WTC11 (cell line): ENCODE data around the gene MAPKAPK3. TPM values are rescaled to one million over a fixed set of nuclear protein-coding genes. Genes with fewer than 3 reads are reported as not detected.

Source experiments
- ATAC-seq: fragments of 200-7000 bp; cut with Tn5 transposase; 2 replicates; pipeline ENCODE4 v1.10.0; 2021; ENCODE audit warnings: mild to moderate bottlenecking, moderate library complexity
- CTCF ChIA-PET: fragments of 300-600 bp; sonication (Branson Sonifier 250); formaldehyde crosslinking; loops from one replicate; lab custom pipeline; 2021; ENCODE audit warnings: antibody characterized with exemption; lab: Charles Lee
- POLR2A ChIA-PET: fragments of 350-600 bp; sonication (Branson Sonifier 250); formaldehyde crosslinking; loops from one replicate; lab custom pipeline; 2021; ENCODE audit warnings: antibody characterized with exemption; lab: Charles Lee
- DNase-seq: peaks from one replicate; pipeline ENCODE4 v3.0.0; 2021; ENCODE audit warnings: low spot score
- H3K27ac Mint-ChIP-seq: 2 replicates; pipeline ENCODE4 v1.8.0; 2021; ENCODE audit warnings: mixed read lengths
- H3K27me3 Mint-ChIP-seq: 2 replicates; pipeline ENCODE4 v1.8.0; 2021; ENCODE audit warnings: low read depth, mild to moderate bottlenecking, moderate library complexity, mixed read lengths
- H3K36me3 Mint-ChIP-seq: 2 replicates; pipeline ENCODE4 v1.8.0; 2021; ENCODE audit warnings: mixed read lengths
- H3K4me1 Mint-ChIP-seq: 2 replicates; pipeline ENCODE4 v1.8.0; 2022; ENCODE audit warnings: mixed read lengths
- H3K4me3 Mint-ChIP-seq: 2 replicates; pipeline ENCODE4 v1.8.0; 2021; ENCODE audit warnings: mild to moderate bottlenecking, moderate library complexity, mixed read lengths
- H3K9me3 Mint-ChIP-seq: 2 replicates; pipeline ENCODE4 v1.8.0; 2021; ENCODE audit warnings: mixed read lengths
- CREM ChIP-seq: sonication (generic); formaldehyde crosslinking; IDR thresholded peaks from 2 replicates; pipeline ENCODE4 v1.8.1; 2022; ENCODE audit warnings: mild to moderate bottlenecking, missing genetic modification reagents, moderate library complexity
- ELF4 ChIP-seq: sonication (generic); formaldehyde crosslinking; IDR thresholded peaks from 2 replicates; pipeline ENCODE4 v1.8.1; 2022; ENCODE audit warnings: low read depth, mild to moderate bottlenecking, moderate library complexity, missing genetic modification reagents
- ERG ChIP-seq: fragments of 250-450 bp; sonication (Bioruptor Pico); IDR thresholded peaks from 2 replicates; pipeline ENCODE4 v1.8.0; 2021; ENCODE audit warnings: mild to moderate bottlenecking
- ESRRA ChIP-seq: sonication (generic); formaldehyde crosslinking; IDR thresholded peaks from 2 replicates; pipeline ENCODE4 v1.8.1; 2022; ENCODE audit warnings: mild to moderate bottlenecking, missing genetic modification reagents, borderline replicate concordance
- FOXK1 ChIP-seq: sonication (generic); formaldehyde crosslinking; IDR thresholded peaks from 2 replicates; pipeline ENCODE4 v1.8.0; 2022; ENCODE audit warnings: mild to moderate bottlenecking, moderate library complexity, missing genetic modification reagents
- GABPB1 ChIP-seq: sonication (generic); formaldehyde crosslinking; IDR thresholded peaks from 2 replicates; pipeline ENCODE4 v1.8.1; 2023; ENCODE audit warnings: mild to moderate bottlenecking, missing genetic modification reagents
- GTF2I ChIP-seq: fragments of 250-450 bp; sonication (Bioruptor Pico); conservative IDR thresholded peaks from 2 replicates; pipeline ENCODE4 v1.4.0; 2021; ENCODE audit warnings: mild to moderate bottlenecking
- KAT7 ChIP-seq: sonication (generic); formaldehyde crosslinking; IDR thresholded peaks from 2 replicates; pipeline ENCODE4 v1.8.1; 2023; ENCODE audit warnings: missing genetic modification reagents, mild to moderate bottlenecking, borderline replicate concordance
- NFE2L1 ChIP-seq: sonication (generic); formaldehyde crosslinking; IDR thresholded peaks from 2 replicates; pipeline ENCODE4 v1.8.1; 2023; ENCODE audit warnings: missing genetic modification reagents
- NR2C2 ChIP-seq: sonication (generic); formaldehyde crosslinking; IDR thresholded peaks from 2 replicates; pipeline ENCODE4 v1.8.0; 2022; ENCODE audit warnings: mild to moderate bottlenecking, missing genetic modification reagents
- RORB ChIP-seq: fragments of 250-450 bp; sonication (Bioruptor Pico); IDR thresholded peaks from 2 replicates; pipeline ENCODE4 v1.9.0; 2021; ENCODE audit warnings: mild to moderate bottlenecking
- TCF7 ChIP-seq: sonication (generic); formaldehyde crosslinking; IDR thresholded peaks from 2 replicates; pipeline ENCODE4 v1.8.0; 2022; ENCODE audit warnings: mild to moderate bottlenecking, low read depth, missing genetic modification reagents, moderate library complexity
- TEAD4 ChIP-seq: sonication (generic); formaldehyde crosslinking; IDR thresholded peaks from 2 replicates; pipeline ENCODE4 v1.8.0; 2022; ENCODE audit warnings: mild to moderate bottlenecking, missing genetic modification reagents
- ZNF121 ChIP-seq: sonication (generic); formaldehyde crosslinking; IDR thresholded peaks from 2 replicates; pipeline ENCODE4 v1.8.0; 2023; ENCODE audit warnings: missing genetic modification reagents
- ZNF138 ChIP-seq: sonication (generic); formaldehyde crosslinking; conservative IDR thresholded peaks from 2 replicates; pipeline ENCODE4 v1.8.1; 2022; ENCODE audit warnings: mild to moderate bottlenecking, moderate library complexity, missing genetic modification reagents
- ZNF219 ChIP-seq: sonication (generic); formaldehyde crosslinking; IDR thresholded peaks from 2 replicates; pipeline ENCODE4 v1.8.0; 2023; ENCODE audit warnings: missing genetic modification reagents, mild to moderate bottlenecking, borderline replicate concordance
- ZNF423 ChIP-seq: fragments of 250-450 bp; sonication (Bioruptor Pico); IDR thresholded peaks from 2 replicates; pipeline ENCODE4 v2.1.2; 2022; ENCODE audit warnings: mild to moderate bottlenecking, moderate library complexity
- total RNA-seq: library from RNA; stranded (reverse); gene quantifications from 3 replicates; pipeline ENCODE4 v1.2.3, GENCODE V29; 2021
- TF ChIP-seq, protein P1 (sequence below): fragments of 200-600 bp; IDR thresholded peaks from 2 replicates; pipeline ENCODE4 v1.8.0; 2022; ENCODE audit warnings: antibody characterized with exemption
- TF ChIP-seq, protein P2 (sequence below): sonication (generic); formaldehyde crosslinking; IDR thresholded peaks from 2 replicates; pipeline ENCODE4 v1.8.0; 2022; ENCODE audit warnings: mild to moderate bottlenecking, missing genetic modification reagents
- TF ChIP-seq, protein P3 (sequence below): sonication (generic); formaldehyde crosslinking; IDR thresholded peaks from 2 replicates; pipeline ENCODE4 v1.8.1; 2022; ENCODE audit warnings: missing genetic modification reagents, borderline replicate concordance
- TF ChIP-seq, protein P4 (sequence below): sonication (generic); formaldehyde crosslinking; IDR thresholded peaks from 2 replicates; pipeline ENCODE4 v1.8.0; 2022; ENCODE audit warnings: mild to moderate bottlenecking, missing genetic modification reagents
- TF ChIP-seq, protein P5 (sequence below): sonication (generic); formaldehyde crosslinking; IDR thresholded peaks from 2 replicates; pipeline ENCODE4 v1.8.0; 2023; ENCODE audit warnings: missing genetic modification reagents, mild to moderate bottlenecking, borderline replicate concordance

MAPKAPK3 gene
- total RNA-seq, 1 experiment from 2014 or later: 60.2 TPM

- DNase-seq (no peak), ATAC-seq (no peak)
- CTCF ChIA-PET: interaction anchor here (1.3 to 1.4 kb wide), 2 partner anchors 30 to 34 kb away, joined by 3 to 4 read pairs; partner anchors contain the start of gene CISH
- Mint-ChIP-seq H3K4me3 (no peak overlapping the region), H3K36me3 (peaks cover 15% of the 10 kb centered on the region), H3K9me3 (no peaks in the 10 kb centered on the region), H3K27ac (no peak overlapping the region), H3K27me3 (no peaks in the 10 kb centered on the region), H3K4me1 (peaks cover 26% of the 10 kb centered on the region)
- TF ChIP-seq ZNF423 (CRISPR knock-in tag): no peak
- TF ChIP-seq NFE2L1 (CRISPR knock-in tag): no peak
- TF ChIP-seq ZNF138 (CRISPR knock-in tag): no peak
- TF ChIP-seq, protein P1, sequence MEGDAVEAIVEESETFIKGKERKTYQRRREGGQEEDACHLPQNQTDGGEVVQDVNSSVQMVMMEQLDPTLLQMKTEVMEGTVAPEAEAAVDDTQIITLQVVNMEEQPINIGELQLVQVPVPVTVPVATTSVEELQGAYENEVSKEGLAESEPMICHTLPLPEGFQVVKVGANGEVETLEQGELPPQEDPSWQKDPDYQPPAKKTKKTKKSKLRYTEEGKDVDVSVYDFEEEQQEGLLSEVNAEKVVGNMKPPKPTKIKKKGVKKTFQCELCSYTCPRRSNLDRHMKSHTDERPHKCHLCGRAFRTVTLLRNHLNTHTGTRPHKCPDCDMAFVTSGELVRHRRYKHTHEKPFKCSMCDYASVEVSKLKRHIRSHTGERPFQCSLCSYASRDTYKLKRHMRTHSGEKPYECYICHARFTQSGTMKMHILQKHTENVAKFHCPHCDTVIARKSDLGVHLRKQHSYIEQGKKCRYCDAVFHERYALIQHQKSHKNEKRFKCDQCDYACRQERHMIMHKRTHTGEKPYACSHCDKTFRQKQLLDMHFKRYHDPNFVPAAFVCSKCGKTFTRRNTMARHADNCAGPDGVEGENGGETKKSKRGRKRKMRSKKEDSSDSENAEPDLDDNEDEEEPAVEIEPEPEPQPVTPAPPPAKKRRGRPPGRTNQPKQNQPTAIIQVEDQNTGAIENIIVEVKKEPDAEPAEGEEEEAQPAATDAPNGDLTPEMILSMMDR: no peak
- no peak for TF ChIP-seq ESRRA (CRISPR knock-in tag)
- TF ChIP-seq, protein P2, sequence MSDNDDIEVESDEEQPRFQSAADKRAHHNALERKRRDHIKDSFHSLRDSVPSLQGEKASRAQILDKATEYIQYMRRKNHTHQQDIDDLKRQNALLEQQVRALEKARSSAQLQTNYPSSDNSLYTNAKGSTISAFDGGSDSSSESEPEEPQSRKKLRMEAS (CRISPR knock-in tag): no peak
- no peak for TF ChIP-seq ERG (CRISPR knock-in tag)
- POLR2A ChIA-PET: no interaction called here
Measured at GRCh38 chr3:50645378-50645777, 28.4 kb downstream of the MAPKAPK3 start.

GRCh38 chr3:50648313-50648712, 31.4 kb downstream of the MAPKAPK3 start:
- peaks cover 26% of the 10 kb centered on the region for H3K4me1 Mint-ChIP-seq
- no peaks in the 10 kb centered on the region for H3K9me3 Mint-ChIP-seq
- no peak overlapping the region for H3K4me3 Mint-ChIP-seq
- CTCF ChIA-PET: interaction anchor here (0.8 to 9.1 kb wide), 3 partner anchors 20 to 452 kb away, joined by 3 to 202 read pairs (median 4); partner anchors contain the start of genes CISH and MAPKAPK3
- H3K27ac Mint-ChIP-seq: 0 out of 2 replicates have a peak overlapping the region, but pooled peaks have one; percentile 23
- DNase-seq (peak; percentile 55), ATAC-seq (peak; percentile 21)
- H3K27me3 Mint-ChIP-seq: no peaks in the 10 kb centered on the region
- POLR2A ChIA-PET: interaction anchor here (1.3 to 1.4 kb wide), 2 partner anchors 20 to 32 kb away, joined by 3 to 5 read pairs; partner anchors contain the start of gene MAPKAPK3
- H3K36me3 Mint-ChIP-seq: peaks cover 4% of the 10 kb centered on the region; the same call in 1 of the 2 replicates
- TF ChIP-seq GABPB1 (CRISPR knock-in tag) (no peak), RORB (CRISPR knock-in tag) (no peak), ZNF423 (CRISPR knock-in tag) (no peak), FOXK1 (CRISPR knock-in tag) (no peak), ZNF121 (CRISPR knock-in tag) (no peak), ELF4 (CRISPR knock-in tag) (no peak), KAT7 (no peak), TEAD4 (CRISPR knock-in tag) (no peak), ZNF219 (CRISPR knock-in tag) (no peak), CREM (CRISPR knock-in tag) (no peak), ZNF138 (CRISPR knock-in tag) (no peak), TCF7 (no peak), NR2C2 (no peak), GTF2I (CRISPR knock-in tag) (no peak)
- TF ChIP-seq, protein P3, sequence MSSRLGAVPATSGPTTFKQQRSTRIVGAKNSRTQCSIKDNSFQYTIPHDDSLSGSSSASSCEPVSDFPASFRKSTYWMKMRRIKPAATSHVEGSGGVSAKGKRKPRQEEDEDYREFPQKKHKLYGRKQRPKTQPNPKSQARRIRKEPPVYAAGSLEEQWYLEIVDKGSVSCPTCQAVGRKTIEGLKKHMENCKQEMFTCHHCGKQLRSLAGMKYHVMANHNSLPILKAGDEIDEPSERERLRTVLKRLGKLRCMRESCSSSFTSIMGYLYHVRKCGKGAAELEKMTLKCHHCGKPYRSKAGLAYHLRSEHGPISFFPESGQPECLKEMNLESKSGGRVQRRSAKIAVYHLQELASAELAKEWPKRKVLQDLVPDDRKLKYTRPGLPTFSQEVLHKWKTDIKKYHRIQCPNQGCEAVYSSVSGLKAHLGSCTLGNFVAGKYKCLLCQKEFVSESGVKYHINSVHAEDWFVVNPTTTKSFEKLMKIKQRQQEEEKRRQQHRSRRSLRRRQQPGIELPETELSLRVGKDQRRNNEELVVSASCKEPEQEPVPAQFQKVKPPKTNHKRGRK (CRISPR knock-in tag): no peak
- TF ChIP-seq, protein P2 (CRISPR knock-in tag): no peak
- TF ChIP-seq, protein P4, sequence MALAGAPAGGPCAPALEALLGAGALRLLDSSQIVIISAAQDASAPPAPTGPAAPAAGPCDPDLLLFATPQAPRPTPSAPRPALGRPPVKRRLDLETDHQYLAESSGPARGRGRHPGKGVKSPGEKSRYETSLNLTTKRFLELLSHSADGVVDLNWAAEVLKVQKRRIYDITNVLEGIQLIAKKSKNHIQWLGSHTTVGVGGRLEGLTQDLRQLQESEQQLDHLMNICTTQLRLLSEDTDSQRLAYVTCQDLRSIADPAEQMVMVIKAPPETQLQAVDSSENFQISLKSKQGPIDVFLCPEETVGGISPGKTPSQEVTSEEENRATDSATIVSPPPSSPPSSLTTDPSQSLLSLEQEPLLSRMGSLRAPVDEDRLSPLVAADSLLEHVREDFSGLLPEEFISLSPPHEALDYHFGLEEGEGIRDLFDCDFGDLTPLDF: no peak
- TF ChIP-seq, protein P5, sequence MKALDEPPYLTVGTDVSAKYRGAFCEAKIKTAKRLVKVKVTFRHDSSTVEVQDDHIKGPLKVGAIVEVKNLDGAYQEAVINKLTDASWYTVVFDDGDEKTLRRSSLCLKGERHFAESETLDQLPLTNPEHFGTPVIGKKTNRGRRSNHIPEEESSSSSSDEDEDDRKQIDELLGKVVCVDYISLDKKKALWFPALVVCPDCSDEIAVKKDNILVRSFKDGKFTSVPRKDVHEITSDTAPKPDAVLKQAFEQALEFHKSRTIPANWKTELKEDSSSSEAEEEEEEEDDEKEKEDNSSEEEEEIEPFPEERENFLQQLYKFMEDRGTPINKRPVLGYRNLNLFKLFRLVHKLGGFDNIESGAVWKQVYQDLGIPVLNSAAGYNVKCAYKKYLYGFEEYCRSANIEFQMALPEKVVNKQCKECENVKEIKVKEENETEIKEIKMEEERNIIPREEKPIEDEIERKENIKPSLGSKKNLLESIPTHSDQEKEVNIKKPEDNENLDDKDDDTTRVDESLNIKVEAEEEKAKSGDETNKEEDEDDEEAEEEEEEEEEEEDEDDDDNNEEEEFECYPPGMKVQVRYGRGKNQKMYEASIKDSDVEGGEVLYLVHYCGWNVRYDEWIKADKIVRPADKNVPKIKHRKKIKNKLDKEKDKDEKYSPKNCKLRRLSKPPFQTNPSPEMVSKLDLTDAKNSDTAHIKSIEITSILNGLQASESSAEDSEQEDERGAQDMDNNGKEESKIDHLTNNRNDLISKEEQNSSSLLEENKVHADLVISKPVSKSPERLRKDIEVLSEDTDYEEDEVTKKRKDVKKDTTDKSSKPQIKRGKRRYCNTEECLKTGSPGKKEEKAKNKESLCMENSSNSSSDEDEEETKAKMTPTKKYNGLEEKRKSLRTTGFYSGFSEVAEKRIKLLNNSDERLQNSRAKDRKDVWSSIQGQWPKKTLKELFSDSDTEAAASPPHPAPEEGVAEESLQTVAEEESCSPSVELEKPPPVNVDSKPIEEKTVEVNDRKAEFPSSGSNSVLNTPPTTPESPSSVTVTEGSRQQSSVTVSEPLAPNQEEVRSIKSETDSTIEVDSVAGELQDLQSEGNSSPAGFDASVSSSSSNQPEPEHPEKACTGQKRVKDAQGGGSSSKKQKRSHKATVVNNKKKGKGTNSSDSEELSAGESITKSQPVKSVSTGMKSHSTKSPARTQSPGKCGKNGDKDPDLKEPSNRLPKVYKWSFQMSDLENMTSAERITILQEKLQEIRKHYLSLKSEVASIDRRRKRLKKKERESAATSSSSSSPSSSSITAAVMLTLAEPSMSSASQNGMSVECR: no peak
